SH-SY5Y (cell line): Measurements from ENCODE around the gene MMP24OS.

Experiments
- GATA2 ChIP-seq: IDR thresholded peaks from 2 replicates; pipeline ENCODE4 v1.6.1; 2011; ENCODE audit warnings: mild to moderate bottlenecking, low read depth, low read length
- GATA3 ChIP-seq: IDR thresholded peaks from 2 replicates; pipeline ENCODE4 v1.6.1; 2011; ENCODE audit warnings: low read depth, mild to moderate bottlenecking, low read length, moderate library complexity

DNA sequence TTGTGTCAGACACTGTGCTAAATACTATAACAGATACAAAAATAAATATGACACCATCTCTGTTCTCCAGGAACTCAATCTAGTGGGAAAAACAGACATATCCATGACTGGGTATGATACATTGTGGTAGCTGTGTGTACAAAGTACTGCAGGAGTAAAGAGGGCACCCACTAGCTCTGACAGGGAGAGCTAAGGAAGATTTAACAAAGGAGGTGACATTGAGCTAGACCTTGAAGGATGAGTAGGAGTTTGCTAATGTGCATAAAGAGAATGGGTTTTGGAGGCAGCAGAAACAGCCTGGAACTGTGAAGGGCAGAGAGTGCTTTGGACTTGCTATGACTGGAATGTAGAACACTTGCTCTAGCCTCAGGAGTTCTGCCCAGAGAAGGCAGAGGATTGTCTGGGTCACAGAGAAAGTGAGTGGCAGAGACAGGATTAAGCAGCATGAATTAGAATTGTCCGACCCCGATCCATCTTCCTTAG, 37.1 kb downstream of the MMP24OS start:
- TF ChIP-seq GATA3 (no peak), GATA2 (no peak)
